Skeletal muscle tissue (tissue), 4 donors: ENCODE results near the gene UNC5A. TPM values are rescaled to one million over a fixed set of nuclear protein-coding genes. Genes with fewer than 3 reads are reported as not detected.

Source experiments
- H3K27ac ChIP-seq: one replicate; pipeline ENCODE4 v1.7.0; 2013; ENCODE audit warnings: mild to moderate bottlenecking, low read depth, low read length, inconsistent platforms
- H3K27me3 ChIP-seq, 3 donors: one replicate each; pipeline ENCODE4 v1.7.0; 2013; ENCODE audit warnings: low read length in 3 of 3; ENCODE audit not compliant: control insufficient read depth in 3 of 3, insufficient read depth in 3 of 3
- H3K36me3 ChIP-seq, 3 donors: one replicate each; pipeline ENCODE4 v1.7.0; 2013; ENCODE audit warnings: low read length in 3 of 3; ENCODE audit not compliant: control insufficient read depth in 3 of 3, insufficient read depth in 3 of 3
- H3K4me1 ChIP-seq, 3 donors: one replicate each; pipeline ENCODE4 v1.7.0; 2013; ENCODE audit warnings: low read length in 3 of 3, mild to moderate bottlenecking in 3 of 3; ENCODE audit not compliant: control insufficient read depth in 3 of 3, insufficient read depth in 3 of 3
- H3K4me3 ChIP-seq, 3 donors: one replicate each; pipeline ENCODE4 v1.7.0; 2013; ENCODE audit warnings: low read length in 3 of 3
- H3K9ac ChIP-seq, 3 donors: one replicate each; pipeline ENCODE4 v1.7.0; 2013; ENCODE audit warnings: low read length in 3 of 3, mild to moderate bottlenecking in 3 of 3, moderate library complexity in 2 of 3, low read depth in 1 of 3
- H3K9me3 ChIP-seq, 3 donors: one replicate each; pipeline ENCODE4 v1.7.0; 2013; ENCODE audit warnings: low read length in 3 of 3; ENCODE audit not compliant: control insufficient read depth in 3 of 3
- total RNA-seq: library from RNA; depleted of rRNA; stranded (reverse); fragments of >200 nt; gene quantifications from one replicate; pipeline ENCODE4 v1.2.3, GENCODE V29; 2014
- donor health status: Osteomylitis.

UNC5A gene
- total RNA-seq, 1 donor from 2014 or later: not detected

- H3K27me3 ChIP-seq: peaks cover 50 to 67% (median 60%) of the 10 kb centered on the region in 3 donors
- no peaks in the 10 kb centered on the region for H3K36me3 ChIP-seq
- no peak overlapping the region for H3K27ac ChIP-seq
- H3K9ac ChIP-seq: no peak overlapping the region
- no peaks in the 10 kb centered on the region for H3K4me1 ChIP-seq
- no peak overlapping the region for H3K4me3 ChIP-seq
- no peaks in the 10 kb centered on the region for H3K9me3 ChIP-seq
These were observed 50.9 kb downstream of the UNC5A start for GRCh38 chr5:176861276-176861675.

GRCh38 chr5:176862330-176862995, 52.1 kb downstream of the UNC5A start:
- H3K27me3 ChIP-seq: peaks cover 53 to 67% (median 59%) of the 10 kb centered on the region in 3 donors
- H3K36me3 ChIP-seq: no peaks in the 10 kb centered on the region
- no peak overlapping the region for H3K4me3 ChIP-seq
- no peak overlapping the region for H3K9ac ChIP-seq
- H3K4me1 ChIP-seq: no peaks in the 10 kb centered on the region
- no peak overlapping the region for H3K27ac ChIP-seq
- H3K9me3 ChIP-seq: no peaks in the 10 kb centered on the region

- H3K36me3 ChIP-seq: no peaks in the 10 kb centered on the region
- no peaks in the 10 kb centered on the region for H3K4me1 ChIP-seq
- H3K9me3 ChIP-seq: no peaks in the 10 kb centered on the region
- H3K9ac ChIP-seq: no peak overlapping the region
- no peak overlapping the region for H3K4me3 ChIP-seq
- H3K27ac ChIP-seq: no peak overlapping the region
- H3K27me3 ChIP-seq: peaks cover 56 to 67% (median 64%) of the 10 kb centered on the region in 3 donors
These were observed 52.8 kb downstream of the UNC5A start for GRCh38 chr5:176863041-176863764.

GRCh38 chr5:176863765-176864098, 53.4 kb downstream of the UNC5A start:
- Histone ChIP-seq H3K27ac (no peak overlapping the region), H3K4me1 (no peaks in the 10 kb centered on the region), H3K27me3 (peaks cover 61 to 70% (median 69%) of the 10 kb centered on the region in 3 donors), H3K4me3 (no peak overlapping the region), H3K9me3 (no peaks in the 10 kb centered on the region), H3K9ac (no peak overlapping the region), H3K36me3 (no peaks in the 10 kb centered on the region)

- H3K27me3 ChIP-seq: peaks cover 63 to 78% (median 73%) of the 10 kb centered on the region in 3 donors
- no peaks in the 10 kb centered on the region for H3K9me3 ChIP-seq
- no peaks in the 10 kb centered on the region for H3K4me1 ChIP-seq
- no peak overlapping the region for H3K4me3 ChIP-seq
- no peaks in the 10 kb centered on the region for H3K36me3 ChIP-seq
- H3K27ac ChIP-seq: no peak overlapping the region
- H3K9ac ChIP-seq: no peak overlapping the region
These were observed 54.4 kb downstream of the UNC5A start for GRCh38 chr5:176864755-176865154.

- Histone ChIP-seq H3K27ac (no peak overlapping the region), H3K4me3 (no peak overlapping the region), H3K9ac (no peak overlapping the region), H3K9me3 (no peaks in the 10 kb centered on the region), H3K27me3 (peaks cover 64 to 80% (median 74%) of the 10 kb centered on the region in 3 donors), H3K36me3 (no peaks in the 10 kb centered on the region), H3K4me1 (no peaks in the 10 kb centered on the region)
These were observed 55.6 kb downstream of the UNC5A start for GRCh38 chr5:176865964-176866363.

GRCh38 chr5:176866707-176867310, 56.5 kb downstream of the UNC5A start:
- Histone ChIP-seq H3K27ac (no peak overlapping the region), H3K9me3 (no peaks in the 10 kb centered on the region), H3K4me3 (no peak overlapping the region), H3K4me1 (no peaks in the 10 kb centered on the region), H3K9ac (no peak overlapping the region), H3K36me3 (no peaks in the 10 kb centered on the region), H3K27me3 (peaks cover 56 to 73% (median 73%) of the 10 kb centered on the region in 3 donors)

GRCh38 chr5:176868126-176868525, 57.8 kb downstream of the UNC5A start:
- no peak overlapping the region for H3K9ac ChIP-seq
- H3K9me3 ChIP-seq: no peaks in the 10 kb centered on the region
- peaks cover 44 to 60% (median 59%) of the 10 kb centered on the region in 3 donors for H3K27me3 ChIP-seq
- H3K4me3 ChIP-seq: no peak overlapping the region
- H3K4me1 ChIP-seq: no peaks in the 10 kb centered on the region
- no peak overlapping the region for H3K27ac ChIP-seq
- H3K36me3 ChIP-seq: no peaks in the 10 kb centered on the region

- H3K4me1 ChIP-seq: no peaks in the 10 kb centered on the region
- no peak overlapping the region for H3K9ac ChIP-seq
- no peak overlapping the region for H3K27ac ChIP-seq
- H3K9me3 ChIP-seq: no peaks in the 10 kb centered on the region
- H3K27me3 ChIP-seq: peaks cover 45 to 62% (median 59%) of the 10 kb centered on the region in 3 donors
- no peak overlapping the region for H3K4me3 ChIP-seq
- H3K36me3 ChIP-seq: no peaks in the 10 kb centered on the region
These were observed 58.4 kb downstream of the UNC5A start for GRCh38 chr5:176868731-176869130.

- Histone ChIP-seq H3K9me3 (no peaks in the 10 kb centered on the region), H3K4me3 (no peak overlapping the region), H3K27me3 (peaks cover 45 to 62% (median 59%) of the 10 kb centered on the region in 3 donors), H3K27ac (no peak overlapping the region), H3K9ac (no peak overlapping the region), H3K4me1 (no peaks in the 10 kb centered on the region), H3K36me3 (no peaks in the 10 kb centered on the region)
These were observed 59.2 kb downstream of the UNC5A start for GRCh38 chr5:176869501-176870109.
